Vagina (tissue), 2 donors: ENCODE data around the gene SLC17A9.

Source experiments
- POLR2A ChIP-seq, 2 donors: fragments of 450-650 bp; IDR thresholded peaks; one replicate each; pipeline ENCODE4 v1.6.1; 2017; ENCODE audit warnings: antibody characterized with exemption in 2 of 2, mild to moderate bottlenecking in 2 of 2, moderate library complexity in 2 of 2
- TF ChIP-seq, protein P1 (sequence below), 3 experiments: fragments of 450-650 bp in 2 of 3; fragments of 200-600 bp in 1 of 3; sonication (generic) in 1 of 3; IDR thresholded peaks; one replicate each; pipeline ENCODE4 v1.5.1; 2017 to 2019; ENCODE audit warnings: antibody characterized with exemption in 3 of 3, mild to moderate bottlenecking in 2 of 3, moderate library complexity in 2 of 3

DNA sequence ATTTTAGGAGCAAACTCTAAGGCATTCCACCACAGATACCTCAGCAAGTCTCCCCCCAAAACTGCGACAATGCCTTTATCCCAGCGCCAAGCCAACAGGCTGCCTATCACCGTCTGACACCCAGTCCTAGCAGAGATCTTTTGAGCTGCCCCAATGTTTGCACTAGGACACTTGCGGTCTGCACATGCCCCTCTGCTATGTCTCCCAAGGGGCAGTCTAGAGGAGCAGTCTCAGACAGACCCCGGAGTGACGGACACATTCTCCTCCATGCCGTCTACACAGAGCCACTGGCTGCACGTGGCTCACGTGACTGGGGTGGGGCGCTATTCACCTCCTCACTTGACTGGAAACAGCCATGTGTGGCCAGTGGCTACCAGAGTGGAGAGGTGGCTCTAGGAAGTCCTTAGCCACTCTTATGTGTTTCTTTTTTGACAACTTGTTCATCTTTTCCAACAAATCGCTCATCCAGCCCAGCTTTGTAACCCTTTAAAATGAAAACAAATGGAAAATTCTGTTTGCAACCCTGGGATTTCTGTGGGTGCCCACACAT lies 42.2 kb upstream of the SLC17A9 start:
- TF ChIP-seq, protein P1, sequence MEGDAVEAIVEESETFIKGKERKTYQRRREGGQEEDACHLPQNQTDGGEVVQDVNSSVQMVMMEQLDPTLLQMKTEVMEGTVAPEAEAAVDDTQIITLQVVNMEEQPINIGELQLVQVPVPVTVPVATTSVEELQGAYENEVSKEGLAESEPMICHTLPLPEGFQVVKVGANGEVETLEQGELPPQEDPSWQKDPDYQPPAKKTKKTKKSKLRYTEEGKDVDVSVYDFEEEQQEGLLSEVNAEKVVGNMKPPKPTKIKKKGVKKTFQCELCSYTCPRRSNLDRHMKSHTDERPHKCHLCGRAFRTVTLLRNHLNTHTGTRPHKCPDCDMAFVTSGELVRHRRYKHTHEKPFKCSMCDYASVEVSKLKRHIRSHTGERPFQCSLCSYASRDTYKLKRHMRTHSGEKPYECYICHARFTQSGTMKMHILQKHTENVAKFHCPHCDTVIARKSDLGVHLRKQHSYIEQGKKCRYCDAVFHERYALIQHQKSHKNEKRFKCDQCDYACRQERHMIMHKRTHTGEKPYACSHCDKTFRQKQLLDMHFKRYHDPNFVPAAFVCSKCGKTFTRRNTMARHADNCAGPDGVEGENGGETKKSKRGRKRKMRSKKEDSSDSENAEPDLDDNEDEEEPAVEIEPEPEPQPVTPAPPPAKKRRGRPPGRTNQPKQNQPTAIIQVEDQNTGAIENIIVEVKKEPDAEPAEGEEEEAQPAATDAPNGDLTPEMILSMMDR (IDR thresholded peaks at IDR 0.05): no peak
- TF ChIP-seq POLR2A (IDR thresholded peaks at IDR 0.05): no peak
